Measurements from ENCODE around the gene CAMSAP1. TPM values are rescaled to one million over a fixed set of nuclear protein-coding genes. Genes with fewer than 3 reads are reported as not detected.

CAMSAP1 gene
- total RNA-seq, 4 donors from 2014 or later, result 32.2 to 46.1 (median 34.0) TPM

GRCh38 chr9:135770203-135770535 is 137.2 kb downstream of the CAMSAP1 start:
- WGBS, 2 donors, result 71 to 78% methylated on average over 17 to 18 of the region's 19 CpGs
- intact Hi-C loops (cut with DNase I; ENCODE audit: low total_unique reads), result no loop called here
- H3K4me3 ChIP-seq (ENCODE audit: low read depth, poor library complexity, severe bottlenecking), result no peak overlapping the region
- no peak for DNase-seq (ENCODE audit: low spot score in 2 of 2)
- TF ChIP-seq POLR2A (IDR thresholded peaks at IDR 0.05) (no peak), CTCF (IDR thresholded peaks at IDR 0.05) (no peak)

- H3K4me3 ChIP-seq (ENCODE audit: low read depth, poor library complexity, severe bottlenecking), result no peak overlapping the region
- 90 to 91% methylated on average over 31 to 32 of the region's 32 CpGs for WGBS, 2 donors
- intact Hi-C loops (cut with DNase I; ENCODE audit: low total_unique reads), result no loop called here
- TF ChIP-seq POLR2A (IDR thresholded peaks at IDR 0.05) (no peak), CTCF (IDR thresholded peaks at IDR 0.05) (no peak)
- DNase-seq (ENCODE audit: low spot score in 2 of 2), result no peak
Observed at GRCh38 chr9:135769489-135770202, 137.7 kb downstream of the CAMSAP1 start.

GRCh38 chr9:135768516-135769218 is 138.7 kb downstream of the CAMSAP1 start:
- intact Hi-C loops (cut with DNase I; ENCODE audit: low total_unique reads), result no loop called here
- TF ChIP-seq CTCF (IDR thresholded peaks at IDR 0.05), result no peak
- no peak for TF ChIP-seq POLR2A (IDR thresholded peaks at IDR 0.05)
- 85 to 86% methylated on average over 41 to 43 of the region's 43 CpGs for WGBS, 2 donors
- no peak overlapping the region for H3K4me3 ChIP-seq (ENCODE audit: low read depth, poor library complexity, severe bottlenecking)
- no peak for DNase-seq (ENCODE audit: low spot score in 2 of 2)

GRCh38 chr9:135766707-135767106 is 140.6 kb downstream of the CAMSAP1 start:
- DNase-seq (ENCODE audit: low spot score in 2 of 2), result no peak
- intact Hi-C loops (cut with DNase I; ENCODE audit: low total_unique reads), result no loop called here
- TF ChIP-seq POLR2A (IDR thresholded peaks at IDR 0.05), result no peak
- 90 to 94% methylated on average over 4 of the region's 4 CpGs for WGBS, 2 donors
- H3K4me3 ChIP-seq (ENCODE audit: low read depth, poor library complexity, severe bottlenecking), result no peak overlapping the region

- no peak for DNase-seq (ENCODE audit: low spot score in 2 of 2)
- intact Hi-C loops (cut with DNase I; ENCODE audit: low total_unique reads), result no loop called here
- WGBS, 2 donors, result 90 to 94% methylated on average over 4 of the region's 4 CpGs
- no peak for TF ChIP-seq POLR2A (IDR thresholded peaks at IDR 0.05)
- TF ChIP-seq CTCF (IDR thresholded peaks at IDR 0.05), result no peak
- no peak overlapping the region for H3K4me3 ChIP-seq (ENCODE audit: low read depth, poor library complexity, severe bottlenecking)
Observed at GRCh38 chr9:135766251-135766650, 141.1 kb downstream of the CAMSAP1 start.

GRCh38 chr9:135765416-135765815 is 141.9 kb downstream of the CAMSAP1 start:
- no peak for DNase-seq (ENCODE audit: low spot score in 2 of 2)
- intact Hi-C loops (cut with DNase I; ENCODE audit: low total_unique reads), result no loop called here
- WGBS, 2 donors, result 96 to 97% methylated on average over 13 of the region's 13 CpGs
- TF ChIP-seq CTCF (IDR thresholded peaks at IDR 0.05), result no peak
- TF ChIP-seq POLR2A (IDR thresholded peaks at IDR 0.05), result no peak
- no peak overlapping the region for H3K4me3 ChIP-seq (ENCODE audit: low read depth, poor library complexity, severe bottlenecking)

Measured in lower leg skin (tissue), 4 donors.